Peyer's patch (tissue), 4 donors: Measurements from ENCODE around the gene TNRC6A.

Experiments
- CTCF ChIP-seq, 6 experiments: fragments of 450-650 bp in 4 of 6; fragments of 200-600 bp in 2 of 6; sonication (generic) in 1 of 6; IDR thresholded peaks; one replicate each; pipeline ENCODE4 v1.5.1; 2017 to 2019; ENCODE audit warnings: antibody characterized with exemption in 6 of 6, mild to moderate bottlenecking in 3 of 6, moderate library complexity in 1 of 6
- POLR2A ChIP-seq, 2 donors: fragments of 450-650 bp; IDR thresholded peaks; one replicate each; pipeline ENCODE4 v1.5.1; 2017; ENCODE audit warnings: antibody characterized with exemption in 2 of 2, mild to moderate bottlenecking in 2 of 2, moderate library complexity in 2 of 2

DNA sequence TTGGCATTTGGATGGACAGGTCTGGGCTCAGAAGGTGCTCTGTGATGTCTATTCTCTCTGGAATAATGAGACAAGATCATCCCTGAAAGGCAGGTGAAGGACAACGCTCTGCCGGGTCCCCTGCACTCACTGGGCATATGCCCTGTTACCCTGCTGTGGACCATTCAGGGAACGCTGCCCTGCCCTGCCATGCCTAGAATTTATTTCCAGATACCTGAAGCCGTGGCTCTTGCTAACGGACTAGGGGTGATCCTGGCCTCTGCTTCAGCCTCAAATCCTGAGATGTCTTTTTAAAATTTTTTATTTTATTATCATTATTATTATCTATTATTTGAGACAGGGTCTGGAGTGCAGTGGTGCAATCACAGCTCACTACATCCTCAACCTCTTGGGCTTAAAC, 120.2 kb downstream of the TNRC6A start:
- TF ChIP-seq CTCF (IDR thresholded peaks at IDR 0.05) (no peak), POLR2A (IDR thresholded peaks at IDR 0.05) (no peak)
